RKO (cell line): ENCODE results near the gene STK32A.
A peak's percentile ranks its signal among the peaks of the same experiment; 100 is the strongest.
"Not testable (repeated sequence)": the region's sequence is repeated elsewhere in the genome, so short reads cannot be mapped to it uniquely, and the experiment has no call there.

Experiments used
- DNase-seq: peaks from one replicate; pipeline ENCODE4 v3.0.0-alpha.2; 2016; ENCODE audit warnings: low spot score

The STK32A gene

GRCh38 chr5:147234825-147235635 lies at the start of gene STK32A:
STK32A (plus strand) TSS chr5:147235026; CDS start chr5:147239635, 4,609 bp downstream.
- DNase-seq = no peak

GRCh38 chr5:147187099-147187540 lies 47.7 kb upstream of the STK32A start:
- DNase-seq = no peak

DNA sequence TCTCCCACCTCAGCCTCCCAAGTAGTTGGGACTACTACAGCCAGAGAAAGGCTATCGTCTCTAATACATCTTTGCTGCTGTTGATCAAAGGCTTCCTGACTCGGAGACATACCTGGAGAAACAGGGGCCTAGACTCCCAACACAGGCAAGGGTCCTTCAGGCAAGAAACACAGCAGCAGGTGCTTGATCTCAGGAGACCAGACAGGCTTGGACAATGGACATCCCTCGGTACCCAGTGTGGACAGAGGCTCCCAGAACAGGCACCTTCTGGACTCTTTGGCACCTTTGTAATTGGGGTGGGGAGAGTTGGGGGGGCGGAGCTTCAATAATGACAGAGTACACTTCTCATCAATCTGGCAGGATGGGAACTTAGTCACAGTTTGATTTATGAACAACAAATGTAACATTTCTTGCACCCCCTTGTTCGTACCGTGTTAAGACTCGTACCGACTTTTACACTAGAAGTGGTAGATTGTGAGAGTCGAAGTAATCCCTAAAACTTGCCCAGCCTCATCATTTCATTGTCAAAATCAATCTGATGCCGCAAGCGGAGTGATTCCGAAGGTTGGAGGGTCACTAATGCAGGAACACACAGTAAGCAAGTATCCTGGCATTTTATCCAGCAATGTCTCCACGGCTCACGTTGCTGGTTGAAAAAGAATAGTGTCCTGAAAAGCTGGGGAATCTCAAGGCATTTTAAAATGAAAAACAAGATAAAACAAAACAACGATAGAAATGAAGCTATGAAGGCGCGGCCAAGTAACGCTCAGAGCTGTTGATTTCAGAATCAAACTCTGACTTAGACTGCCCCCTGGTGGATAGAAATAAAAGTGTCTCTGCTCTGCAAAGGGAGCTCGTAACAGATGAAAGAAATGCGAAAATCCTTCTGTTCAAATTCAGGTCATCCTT lies 46.4 kb upstream of the STK32A start:
- DNase-seq = peak; percentile 69

- no peak for DNase-seq
Measured at GRCh38 chr5:147189109-147189424, 45.8 kb upstream of the STK32A start.

DNA sequence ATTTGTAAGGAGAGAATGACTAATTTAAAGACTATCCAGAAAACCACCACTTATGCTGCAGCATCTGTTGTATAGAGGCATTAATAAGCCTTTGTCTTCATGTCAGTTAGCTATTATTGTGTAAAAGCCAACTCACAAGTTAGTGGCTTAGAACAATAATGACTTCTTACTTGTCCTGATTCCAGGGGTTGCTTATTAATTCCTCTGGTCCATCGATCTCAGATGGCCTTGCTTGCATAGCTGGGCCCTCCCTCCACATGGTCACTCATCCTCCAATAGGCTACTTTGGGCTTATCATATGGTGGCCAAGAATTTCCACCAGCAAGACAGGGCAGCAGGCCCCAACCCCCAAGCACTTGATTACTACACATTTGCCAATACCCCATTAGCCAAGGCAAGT lies 44.5 kb upstream of the STK32A start:
- DNase-seq = no peak

GRCh38 chr5:147193123-147193522 lies 41.7 kb upstream of the STK32A start:
- no peak for DNase-seq

DNA sequence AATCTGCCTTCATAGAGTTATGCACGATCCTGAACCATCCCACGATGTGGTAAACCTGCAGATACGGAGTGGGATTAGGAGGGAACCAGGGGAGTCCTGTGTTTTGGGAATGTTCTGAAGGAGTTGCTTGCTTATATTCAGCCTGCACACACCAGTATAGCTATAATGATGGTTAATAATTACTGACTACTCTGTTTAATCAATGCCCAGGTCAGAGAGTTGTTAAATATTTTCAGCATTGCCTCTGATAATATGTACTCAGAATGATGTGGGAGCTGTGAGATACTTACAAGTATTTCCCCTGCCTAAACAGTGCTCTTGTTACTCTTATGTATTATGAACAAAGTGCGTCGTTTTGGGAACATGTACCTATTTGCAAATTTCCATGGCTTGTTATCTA lies 34.8 kb upstream of the STK32A start:
- no peak for DNase-seq

DNA sequence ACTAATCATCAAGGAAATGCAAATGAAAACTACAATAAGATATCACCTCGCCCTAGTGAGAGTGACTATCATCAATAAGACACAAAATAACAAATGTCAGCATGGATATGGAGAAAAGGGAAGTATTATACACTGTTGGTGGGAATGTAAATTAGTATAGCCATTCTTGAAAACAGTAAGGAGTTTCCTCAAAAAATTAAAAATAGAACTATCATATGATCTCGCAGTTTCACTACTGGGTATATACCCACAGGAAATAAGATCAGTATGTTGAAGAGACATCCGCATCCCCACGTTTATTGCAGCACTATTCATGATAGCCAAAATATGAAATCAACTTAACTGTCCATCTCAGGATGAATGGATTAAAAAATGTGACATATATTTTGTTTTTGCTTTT lies 31.6 kb upstream of the STK32A start:
- no peak for DNase-seq

DNA sequence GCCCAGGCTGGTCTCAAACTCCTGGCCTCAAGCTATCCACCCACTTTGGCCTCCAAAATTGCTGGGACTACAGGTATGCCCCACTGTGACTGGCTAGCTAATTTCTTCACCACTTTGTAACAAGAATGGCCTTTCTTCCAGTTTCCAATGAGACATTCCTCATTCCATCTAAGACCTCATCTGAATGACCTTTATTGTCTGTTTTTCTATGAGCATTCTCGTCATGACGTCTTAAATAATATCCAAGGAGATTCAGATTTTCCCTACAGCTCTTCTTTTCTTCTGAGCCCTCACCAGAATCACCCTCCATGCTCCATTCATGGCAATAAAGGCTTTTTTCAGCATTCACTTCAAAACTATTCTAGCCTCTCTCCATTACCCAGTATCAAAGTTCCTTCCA lies 30.2 kb upstream of the STK32A start:
- DNase-seq = no peak

- peak; percentile 5 for DNase-seq
Measured at GRCh38 chr5:147208134-147208533, 26.7 kb upstream of the STK32A start.

DNA sequence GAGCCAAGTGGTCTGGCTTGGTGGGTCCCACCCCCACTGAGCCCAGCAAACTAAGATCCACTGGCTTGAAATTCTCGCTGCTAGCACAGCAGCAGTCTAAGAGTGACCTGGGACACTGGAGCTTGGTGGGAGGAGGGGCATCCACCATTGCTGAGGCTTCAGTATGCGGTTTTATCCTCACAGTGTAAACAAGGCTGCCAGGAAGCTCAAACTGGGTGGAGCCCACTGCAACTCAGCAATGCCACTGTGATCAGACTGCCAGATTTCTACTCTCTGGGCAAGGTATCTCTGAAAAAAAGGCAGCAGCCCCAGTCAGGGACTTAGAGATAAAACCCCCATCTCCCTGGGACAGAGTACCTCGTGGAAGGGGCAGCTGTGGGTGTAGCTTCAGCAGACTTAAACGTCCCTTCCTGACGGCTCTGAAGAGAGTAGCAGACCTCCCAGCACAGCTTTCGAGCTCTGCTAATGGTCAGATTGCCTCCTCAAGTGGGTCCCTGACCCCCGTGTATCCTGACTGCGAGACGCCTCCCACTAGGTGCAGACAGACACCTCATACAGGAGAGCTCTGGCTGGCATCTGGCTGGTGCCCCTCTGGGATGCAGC lies 18.2 kb upstream of the STK32A start:
- DNase-seq = no peak

DNA sequence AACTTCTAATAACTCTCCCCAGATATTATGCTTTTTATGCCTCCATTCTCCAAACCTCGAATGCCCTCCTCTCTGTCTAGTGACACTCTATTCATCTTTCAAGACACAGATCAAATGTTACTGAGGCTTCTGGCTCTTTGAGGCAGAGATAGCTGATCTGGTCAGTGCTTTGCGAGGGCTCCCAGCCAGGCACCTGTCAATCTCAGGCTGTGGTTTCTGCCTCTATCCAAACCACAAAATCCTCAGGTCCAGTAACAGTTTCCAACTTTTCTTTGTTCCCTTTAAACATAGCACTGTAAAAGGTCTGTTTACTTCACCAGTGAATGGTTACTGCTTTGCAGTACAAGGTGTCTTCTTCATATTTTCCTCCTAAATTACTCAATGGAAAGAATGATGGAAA lies 11.5 kb upstream of the STK32A start:
- no peak for DNase-seq

DNA sequence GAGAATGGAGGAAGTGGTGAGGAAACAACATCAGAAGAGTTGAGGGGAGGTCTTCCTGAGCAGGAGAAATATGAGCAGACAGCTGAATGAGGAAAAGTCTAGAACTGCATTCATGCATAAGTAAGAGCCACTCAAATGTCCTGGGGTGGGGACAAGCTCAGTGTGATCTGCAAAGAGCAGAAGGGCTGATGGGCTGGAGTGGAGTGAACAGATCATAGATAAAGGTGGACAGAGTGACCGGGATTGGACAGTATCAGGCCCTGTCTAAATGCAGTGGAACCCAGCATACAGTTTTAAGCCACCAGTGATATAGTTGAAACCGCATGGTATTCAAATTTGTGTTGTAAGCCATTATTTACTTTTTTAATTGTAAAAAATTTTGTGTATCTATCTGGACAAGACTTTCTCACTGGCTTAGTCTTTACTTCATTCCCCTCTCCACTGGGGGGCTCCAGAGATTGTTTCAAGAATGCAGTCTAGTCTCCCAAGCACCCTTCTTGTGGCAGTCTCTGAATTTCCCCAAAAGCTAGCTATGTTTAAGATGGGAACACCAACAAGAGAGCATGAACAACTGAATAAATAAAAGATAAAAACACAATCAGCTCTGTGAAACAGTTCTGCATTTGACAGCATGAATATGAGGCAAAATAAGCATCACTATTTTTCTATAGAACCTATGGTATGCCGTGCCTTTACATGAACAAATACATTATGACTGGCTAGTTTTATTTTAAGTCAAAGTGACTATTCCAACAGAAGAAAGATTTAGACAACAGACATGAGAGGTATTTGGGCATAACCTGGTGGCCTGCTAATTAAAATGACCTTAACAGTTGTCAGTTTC lies 10.7 kb upstream of the STK32A start:
- peak; percentile 47 for DNase-seq

GRCh38 chr5:147225938-147226337 lies 8.9 kb upstream of the STK32A start:
- no peak for DNase-seq

DNA sequence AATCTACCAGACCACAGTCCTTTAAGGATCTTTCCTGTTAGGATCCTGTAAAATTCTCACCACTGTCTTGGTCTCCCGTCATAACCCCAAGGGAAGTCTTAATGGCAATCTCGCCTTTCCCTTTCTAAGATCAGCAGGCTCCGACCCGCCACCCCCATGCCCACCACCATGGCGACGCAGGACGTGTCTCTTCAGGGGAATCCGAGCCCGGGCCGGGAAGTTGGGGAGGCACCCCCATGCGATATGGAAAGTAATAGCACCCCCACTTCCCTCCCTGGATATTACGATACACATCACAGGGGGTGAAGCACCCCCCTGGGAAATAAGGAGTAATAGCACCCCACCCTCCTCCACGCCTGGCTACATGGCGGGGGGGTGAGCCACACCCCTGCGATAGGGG lies 8.3 kb upstream of the STK32A start:
- no peak for DNase-seq

DNA sequence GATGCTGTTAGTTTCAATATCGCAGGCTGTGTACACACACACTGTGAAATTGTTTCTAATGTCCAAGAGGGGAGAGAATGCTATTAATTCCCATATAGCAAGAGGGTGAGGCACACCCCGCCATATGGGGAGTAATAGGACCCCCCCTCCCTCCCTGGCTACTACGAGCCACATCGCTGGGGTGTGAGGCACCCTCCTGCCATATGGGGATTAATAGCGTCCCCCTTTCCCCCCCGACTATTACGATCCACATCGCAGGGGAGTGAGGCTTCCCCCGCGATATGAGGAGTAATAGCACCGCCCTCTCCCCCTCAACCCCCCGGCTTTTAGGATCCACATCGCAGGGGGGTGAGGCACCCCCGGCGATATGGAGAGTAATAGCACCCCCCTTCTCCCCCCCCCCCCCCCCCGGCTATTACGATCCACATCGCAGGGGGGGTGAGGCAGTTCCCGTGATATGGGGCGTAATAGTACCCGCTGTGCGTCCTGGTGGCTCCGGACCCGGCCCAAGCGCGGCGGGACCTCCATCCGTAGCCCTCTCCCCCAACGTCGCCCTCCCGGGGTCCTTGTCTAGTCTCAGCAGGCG lies 494 bp upstream of the STK32A start:
- no peak for DNase-seq

DNA sequence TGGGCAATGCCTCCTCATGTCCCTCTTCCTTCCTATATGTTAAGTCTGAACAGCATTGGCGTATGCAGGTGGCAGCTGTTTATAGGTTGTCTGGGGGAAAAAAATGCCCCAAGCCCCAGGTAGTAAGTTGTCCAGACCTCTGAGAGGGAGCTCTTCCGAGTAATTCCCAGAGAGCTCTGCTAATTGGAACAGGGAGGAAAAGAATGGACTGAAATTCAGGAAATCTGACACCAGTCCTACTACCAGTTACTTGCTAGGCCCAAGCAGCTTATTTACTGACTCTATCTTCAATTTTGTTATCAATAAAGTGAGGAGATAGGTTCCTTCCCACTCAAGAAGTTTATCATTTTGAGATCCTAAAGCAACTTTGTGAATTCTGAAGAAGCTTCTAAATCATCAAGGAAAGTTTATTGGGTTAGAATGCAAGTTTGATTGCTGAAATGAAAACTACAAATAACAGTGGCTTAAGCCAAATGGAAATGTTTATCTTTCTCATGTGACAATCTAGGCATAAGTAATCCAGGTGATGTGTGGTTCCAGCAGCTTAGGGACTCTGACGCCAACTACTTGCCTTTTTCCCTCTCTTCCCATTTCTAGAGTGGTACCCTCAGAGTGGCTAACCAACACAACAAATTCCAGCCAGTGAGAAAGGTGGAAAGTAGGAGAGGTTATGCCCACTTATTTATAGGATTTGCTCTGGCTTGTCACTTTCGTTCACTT lies 5.6 kb downstream of the STK32A start:
- DNase-seq = no peak

DNA sequence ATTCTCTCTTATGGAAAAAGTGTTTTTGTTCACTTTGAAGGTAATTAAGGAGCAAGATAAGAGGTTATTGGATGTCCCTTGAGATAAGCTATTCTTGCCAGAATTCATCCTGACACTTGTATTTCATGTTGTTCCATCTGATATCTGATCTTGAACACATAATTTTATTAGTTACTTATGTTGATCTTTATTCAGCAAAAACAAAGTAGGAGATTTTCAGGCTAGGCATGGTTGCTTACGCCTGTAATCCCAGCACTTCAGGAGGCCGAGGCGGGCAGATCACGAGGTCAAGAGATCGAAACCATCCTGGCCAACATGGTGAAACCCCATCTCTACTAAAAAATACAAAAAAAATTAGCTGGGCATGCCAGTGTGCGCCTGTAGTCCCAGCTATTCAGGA lies 8.4 kb downstream of the STK32A start:
- DNase-seq = not testable (repeated sequence)

GRCh38 chr5:147245381-147246165 lies 10.7 kb downstream of the STK32A start:
- no peak for DNase-seq

DNA sequence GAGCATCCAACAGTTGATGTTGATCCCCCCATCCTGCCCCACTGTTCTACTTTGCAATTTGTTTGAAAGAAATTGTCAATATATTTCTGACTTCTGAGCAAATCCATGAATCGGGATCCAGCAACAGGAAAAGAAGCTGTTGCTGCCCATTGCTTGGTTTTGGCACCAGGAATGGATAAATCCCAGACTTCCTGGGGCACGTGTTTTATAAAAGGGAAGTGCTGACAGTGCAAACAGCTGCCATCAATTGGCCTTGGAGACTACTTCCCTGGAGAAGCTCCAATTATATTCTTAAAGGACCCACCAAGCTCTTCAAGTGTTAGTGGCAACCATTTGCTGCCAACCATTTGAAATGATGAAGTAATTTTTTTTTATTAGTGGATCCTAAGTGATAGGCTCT lies 13.7 kb downstream of the STK32A start:
- DNase-seq = no peak
